Motor neuron (in vitro differentiated cells): ENCODE results near the gene LINC00305. TPM values are rescaled to one million over a fixed set of nuclear protein-coding genes. Genes with fewer than 3 reads are reported as not detected.

Source experiments
- ATAC-seq, 8 experiments: fragments of 200-7000 bp; cut with Tn5 transposase; replicated peaks in 6 of 8; 2 replicates each; pipeline ENCODE4 v1.8.0; 2021; ENCODE audit warnings: mild to moderate bottlenecking in 8 of 8, moderate library complexity in 8 of 8
- H3K27ac ChIP-seq, 2 donors: fragments of 250-450 bp; sonication (Bioruptor Pico); 2 replicates each; pipeline ENCODE4 v1.9.0; 2021; ENCODE audit warnings: antibody characterized with exemption in 2 of 2, mild to moderate bottlenecking in 2 of 2, moderate library complexity in 1 of 2
- H3K4me1 ChIP-seq, 2 donors: fragments of 250-450 bp; sonication (Bioruptor Pico); replicated peaks in 1 of 2; 2 replicates each; pipeline ENCODE4 v1.6.1; 2021; ENCODE audit warnings: antibody characterized with exemption in 2 of 2, mild to moderate bottlenecking in 2 of 2, moderate library complexity in 1 of 2
- H3K4me3 ChIP-seq, 5 donors: fragments of 250-450 bp; sonication (Bioruptor Pico); 2 replicates each; pipeline ENCODE4 v1.9.0; 2021; ENCODE audit warnings: antibody characterized with exemption in 5 of 5, mild to moderate bottlenecking in 5 of 5, moderate library complexity in 4 of 5
- WGBS, 10 experiments: fragments of 450-650 bp; shearing (Covaris generic); methylation state at CpG; one replicate each; pipeline ENCODE4 v1.0.0; 2022; 5-methylcytosine and 5-hydroxymethylcytosine counted together
- in situ Hi-C, 9 experiments: fragments of 400-800 bp; cut with MboI; loops; one replicate each; pipeline ENCODE4 v1.15.0; 2021; ENCODE audit warnings: low sequenced_read_pairs in 9 of 9, low pct_unique_long_range_greater_than_20kb in 2 of 9; ENCODE audit not compliant: unreplicated experiment in 9 of 9
- total RNA-seq, 8 experiments: library from RNA; unstranded; fragments of 300-600 nt; gene quantifications; 2 replicates each; pipeline versions ENCODE4 v1.2.3 to v1.2.4, GENCODE V29; 2022

LINC00305 gene
- not detected for total RNA-seq

- no peak for ATAC-seq
- in situ Hi-C loops: no loop called here
- Histone ChIP-seq H3K27ac (no peak within 1 kb of the TSS), H3K4me3 (no peak within 1 kb of the TSS), H3K4me1 (peaks cover 0 to 8% of the 10 kb centered on the region in 2 donors)
- 0 to 93% (median 80%) methylated on average over 1 to 3 of the region's 3 CpGs; no CpG with 5 or more reads in 4 of the 10 experiments for WGBS, 10 experiments
Measured at GRCh38 chr18:64148988-64149387, at the start of gene LINC00305. Gene LINC00305 (minus strand): TSS chr18:64149088.

- Histone ChIP-seq H3K4me1 (peaks cover 6 to 8% of the 10 kb centered on the region in 2 donors), H3K4me3 (no peak overlapping the region), H3K27ac (no peak overlapping the region)
- no peak for ATAC-seq
- WGBS, 10 experiments: 0 to 100% (median 81%) methylated on average over 1 to 2 of the region's 2 CpGs; no CpG with 5 or more reads in 2 of the 10 experiments
- in situ Hi-C loops: no loop called here
Measured at GRCh38 chr18:64191069-64191468, 42.2 kb upstream of the LINC00305 start.

DNA sequence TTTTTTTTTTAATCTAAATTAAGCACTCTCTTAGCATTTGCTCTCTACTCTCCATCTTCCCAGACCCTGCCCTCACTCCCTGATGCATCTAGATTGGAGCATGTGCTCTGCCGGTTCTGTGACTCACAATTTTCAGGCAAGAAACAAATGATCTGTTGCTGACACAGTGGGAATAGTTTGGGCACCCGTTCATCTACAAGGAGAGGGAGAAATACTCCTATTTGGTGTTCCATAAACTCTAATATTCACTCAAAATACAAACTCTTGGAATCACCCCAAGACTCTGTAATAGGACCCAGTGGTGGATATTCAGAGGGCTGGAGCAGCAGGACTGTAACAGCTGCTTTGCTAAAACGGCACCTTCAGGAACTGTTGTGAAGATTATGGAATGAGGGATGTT, 37.1 kb upstream of the LINC00305 start:
- H3K27ac ChIP-seq: no peak overlapping the region
- peak in 1 of 8 experiments; percentile 49 for ATAC-seq
- in situ Hi-C loops: no loop called here
- no peak overlapping the region for H3K4me3 ChIP-seq
- 6 to 86% (median 47%) methylated on average over 1 to 3 of the region's 3 CpGs; no CpG with 5 or more reads in 2 of the 10 experiments for WGBS, 10 experiments
- peaks cover 26 to 29% of the 10 kb centered on the region in 2 donors for H3K4me1 ChIP-seq

DNA sequence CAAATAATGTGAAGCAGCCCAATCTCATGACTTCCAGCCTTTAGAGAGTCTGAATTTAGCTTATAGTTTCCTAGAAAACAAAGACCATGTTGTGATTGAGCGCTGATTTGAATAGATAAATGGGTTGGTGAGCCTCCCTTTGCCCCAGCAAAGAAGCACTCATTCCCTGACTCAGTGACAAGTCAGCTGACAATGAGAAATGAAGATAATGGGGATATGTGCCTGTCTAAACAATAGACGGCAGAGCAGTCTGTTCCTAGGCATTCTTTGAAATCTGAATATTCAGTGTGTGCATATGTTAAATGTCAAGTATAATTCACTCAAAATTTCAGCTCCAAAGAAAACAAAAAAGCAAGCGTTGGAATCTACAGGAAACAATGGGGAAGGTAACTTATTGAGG, 34.8 kb upstream of the LINC00305 start:
- Histone ChIP-seq H3K4me1 (peaks cover 44 to 46% of the 10 kb centered on the region in 2 donors), H3K4me3 (no peak overlapping the region), H3K27ac (no peak overlapping the region)
- in situ Hi-C loops: no loop called here
- WGBS, 10 experiments: 0 to 57% (median 42%) methylated on average over 1 to 3 of the region's 3 CpGs; no CpG with 5 or more reads in 1 of the 10 experiments
- ATAC-seq: peak in 5 of 8 experiments; percentile 48 to 91 (median 82)

DNA sequence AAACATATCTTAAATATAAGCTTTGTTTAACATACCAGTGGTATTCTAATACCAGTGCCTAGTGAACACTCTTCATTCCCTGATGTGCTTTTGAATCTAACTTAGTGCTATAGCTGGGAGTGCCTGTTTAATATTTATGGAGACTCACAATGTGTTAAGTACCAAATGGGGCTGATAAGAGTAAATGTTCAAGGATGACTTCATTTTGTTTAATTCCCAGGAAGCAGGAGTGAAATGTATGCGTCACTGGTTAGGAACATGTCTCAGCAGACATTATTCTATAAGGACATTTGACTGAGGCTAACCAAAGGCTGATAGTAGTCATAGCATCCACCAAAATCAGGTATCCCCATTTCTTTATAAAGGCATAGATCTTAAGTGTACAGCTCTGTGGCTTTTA, 31.7 kb upstream of the LINC00305 start:
- no peak overlapping the region for H3K27ac ChIP-seq
- in situ Hi-C loops: no loop called here
- WGBS, 10 experiments: 0 to 100% (median 79%) methylated on average over 1 of the region's 1 CpG; no CpG with 5 or more reads in 4 of the 10 experiments
- no peak overlapping the region for H3K4me3 ChIP-seq
- peak in 5 of 8 experiments; percentile 12 to 70 (median 56) for ATAC-seq
- H3K4me1 ChIP-seq: peaks cover 36 to 40% of the 10 kb centered on the region in 2 donors

GRCh38 chr18:64180171-64180570, 31.3 kb upstream of the LINC00305 start:
- peak in 5 of 8 experiments; percentile 14 to 56 (median 24) for ATAC-seq
- in situ Hi-C loops: no loop called here
- WGBS, 10 experiments: 0 to 80% (median 38%) methylated on average over 1 of the region's 1 CpG; no CpG with 5 or more reads in 4 of the 10 experiments
- Histone ChIP-seq H3K4me1 (peaks cover 34 to 40% of the 10 kb centered on the region in 2 donors), H3K27ac (no peak overlapping the region), H3K4me3 (no peak overlapping the region)

DNA sequence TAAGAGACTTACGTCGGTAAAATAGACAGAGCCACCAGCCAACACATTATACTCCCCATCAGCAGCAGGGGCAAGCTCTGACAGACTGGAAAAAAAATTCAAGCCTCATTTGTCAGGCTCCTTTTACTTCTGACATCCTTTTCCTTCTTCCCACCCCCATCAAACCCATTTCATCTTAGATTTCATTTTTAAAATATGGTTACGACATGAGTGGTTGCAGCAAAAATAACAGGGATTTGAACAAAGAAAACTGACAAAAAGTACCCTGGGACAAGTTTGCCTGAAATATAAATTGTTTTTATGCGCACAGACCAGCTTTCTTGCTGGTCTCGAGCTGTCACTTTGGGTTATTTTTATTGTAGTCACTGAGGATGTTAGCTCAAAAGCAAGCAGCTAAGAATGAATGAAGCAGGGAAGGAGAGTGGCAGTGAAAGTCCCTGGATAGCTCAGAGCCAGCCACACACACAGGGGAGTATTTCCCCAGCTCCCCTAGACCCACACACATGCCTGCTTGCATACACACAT, 30.7 kb upstream of the LINC00305 start:
- ATAC-seq: peak in 3 of 8 experiments; percentile 14 to 50 (median 14)
- H3K4me3 ChIP-seq: no peak overlapping the region
- in situ Hi-C loops: no loop called here
- peaks cover 28 to 37% of the 10 kb centered on the region in 2 donors for H3K4me1 ChIP-seq
- WGBS, 10 experiments: 31 to 93% (median 67%) methylated on average over 1 to 5 of the region's 5 CpGs
- H3K27ac ChIP-seq: no peak overlapping the region

DNA sequence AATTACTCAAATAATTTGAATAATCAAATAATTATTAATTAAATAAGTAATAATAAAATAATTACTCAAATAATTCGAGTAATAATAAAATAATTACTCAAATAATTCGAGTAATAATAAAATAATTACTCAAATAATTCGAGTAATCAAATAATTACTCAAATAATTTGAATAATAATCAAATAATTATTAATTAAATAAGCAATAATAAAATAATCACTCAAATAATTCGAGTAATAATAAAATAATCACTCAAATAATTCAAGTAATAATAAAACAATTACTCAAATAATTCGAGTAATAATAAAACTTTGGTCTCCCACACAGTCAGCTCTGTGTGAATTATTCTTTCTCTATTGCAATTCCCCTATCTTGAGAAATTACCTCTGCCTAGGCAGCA, 30.0 kb upstream of the LINC00305 start:
- ATAC-seq: no peak
- Histone ChIP-seq H3K4me3 (no peak overlapping the region), H3K27ac (no peak overlapping the region), H3K4me1 (peaks cover 22 to 29% of the 10 kb centered on the region in 2 donors)
- in situ Hi-C loops: no loop called here
- WGBS, 10 experiments: 1 to 100% (median 51%) methylated on average over 1 to 5 of the region's 5 CpGs

GRCh38 chr18:64175432-64175831, 26.5 kb upstream of the LINC00305 start:
- 0 to 71% (median 5%) methylated on average over 1 to 5 of the region's 7 CpGs; no CpG with 5 or more reads in 1 of the 10 experiments for WGBS, 10 experiments
- no peak overlapping the region for H3K4me3 ChIP-seq
- H3K27ac ChIP-seq: no peak overlapping the region
- peaks cover 11 to 15% of the 10 kb centered on the region in 2 donors for H3K4me1 ChIP-seq
- ATAC-seq: no peak
- in situ Hi-C loops: no loop called here

GRCh38 chr18:64171576-64171975, 22.7 kb upstream of the LINC00305 start:
- ATAC-seq: no peak
- WGBS, 10 experiments: 0 to 100% (median 35%) methylated on average over 1 of the region's 1 CpG
- in situ Hi-C loops: no loop called here
- Histone ChIP-seq H3K4me1 (peaks cover 0 to 4% of the 10 kb centered on the region in 2 donors), H3K27ac (no peak overlapping the region), H3K4me3 (no peak overlapping the region)

DNA sequence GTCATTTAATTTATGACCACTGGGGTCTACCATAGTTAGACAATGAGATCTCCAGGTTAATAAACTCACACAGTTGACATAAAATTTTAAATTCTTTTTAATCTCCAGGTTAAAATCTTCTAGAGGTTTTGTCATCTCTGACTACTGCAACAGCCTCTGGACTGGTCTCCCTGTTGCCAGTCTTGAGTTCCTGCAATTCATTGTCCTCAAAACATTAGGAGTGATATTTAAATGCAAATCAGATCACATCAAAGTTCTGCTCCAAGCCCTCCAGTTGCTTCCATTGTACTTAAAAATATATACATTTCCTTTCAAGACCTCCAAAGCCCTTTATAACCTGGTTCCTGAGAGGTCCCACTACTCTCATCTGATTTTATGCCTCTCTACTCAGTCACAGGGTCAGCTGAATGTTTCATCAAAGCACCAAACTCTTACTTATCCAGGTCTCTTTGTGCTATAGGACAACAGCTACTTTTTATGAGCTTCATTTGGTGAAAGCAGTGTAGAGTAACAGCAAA, 18.6 kb upstream of the LINC00305 start:
- ATAC-seq: no peak
- peaks cover 0 to 9% of the 10 kb centered on the region in 2 donors for H3K4me1 ChIP-seq
- H3K4me3 ChIP-seq: no peak overlapping the region
- in situ Hi-C loops: no loop called here
- H3K27ac ChIP-seq: no peak overlapping the region

DNA sequence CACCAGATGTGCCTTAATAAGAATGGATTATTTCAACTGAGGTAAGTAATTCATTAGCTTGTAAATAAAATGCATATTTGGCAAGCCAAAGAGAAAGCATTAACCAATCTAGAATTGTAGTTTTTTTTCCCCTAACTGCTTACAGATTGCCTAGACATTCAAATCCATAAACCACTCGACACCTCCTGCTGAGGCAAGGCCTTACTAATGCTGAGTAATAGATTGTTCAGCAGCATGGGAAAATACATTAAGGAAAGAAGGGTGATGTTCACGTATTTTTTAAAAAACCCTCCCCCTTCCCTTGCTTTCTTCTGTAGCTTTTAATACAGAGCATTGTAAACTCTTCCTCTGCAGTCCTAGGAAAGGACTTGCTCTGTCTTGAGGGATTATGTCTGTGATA, 17.0 kb upstream of the LINC00305 start:
- peak in 6 of 8 experiments; percentile 51 to 71 (median 61) for ATAC-seq
- Histone ChIP-seq H3K4me1 (peaks cover 0 to 9% of the 10 kb centered on the region in 2 donors), H3K4me3 (no peak overlapping the region), H3K27ac (no peak overlapping the region)
- in situ Hi-C loops: no loop called here
- WGBS, 10 experiments: 0 to 34% (median 8%) methylated on average over 1 to 2 of the region's 2 CpGs

- Histone ChIP-seq H3K4me1 (peaks cover 0 to 9% of the 10 kb centered on the region in 2 donors), H3K4me3 (no peak overlapping the region), H3K27ac (no peak overlapping the region)
- WGBS, 10 experiments: 29 to 100% (median 90%) methylated on average over 1 to 4 of the region's 4 CpGs; no CpG with 5 or more reads in 1 of the 10 experiments
- ATAC-seq: no peak
- in situ Hi-C loops: no loop called here
Measured at GRCh38 chr18:64164883-64165282, 16.0 kb upstream of the LINC00305 start.
